Liver (tissue), 9 donors: ENCODE results near the gene ZNF335. TPM values are rescaled to one million over a fixed set of nuclear protein-coding genes. Genes with fewer than 3 reads are reported as not detected.

Experiments used
- DNase-seq: peaks from one replicate; pipeline ENCODE4 v3.0.0-alpha.2; 2017; ENCODE audit warnings: low spot score
- H3K27ac ChIP-seq, 2 donors: one replicate each; pipeline ENCODE4 v1.7.0; 2013; ENCODE audit warnings: inconsistent platforms in 2 of 2, low read length in 2 of 2, control low read depth in 1 of 2, low read depth in 1 of 2, mild to moderate bottlenecking in 1 of 2
- H3K27me3 ChIP-seq, 4 donors: one replicate each; pipeline versions ENCODE4 v1.6.1 to v1.7.0; 2013; ENCODE audit warnings: low read length in 3 of 4, inconsistent platforms in 1 of 4, mild to moderate bottlenecking in 1 of 4, moderate library complexity in 1 of 4; ENCODE audit not compliant: control insufficient read depth in 4 of 4, insufficient read depth in 4 of 4
- H3K36me3 ChIP-seq, 4 donors: one replicate each; pipeline versions ENCODE4 v1.6.1 to v1.7.0; 2013; ENCODE audit warnings: low read length in 3 of 4, mild to moderate bottlenecking in 3 of 4, low read depth in 1 of 4, moderate library complexity in 1 of 4; ENCODE audit not compliant: control insufficient read depth in 4 of 4, insufficient read depth in 3 of 4
- H3K4me1 ChIP-seq, 4 donors: one replicate each; pipeline versions ENCODE4 v1.6.1 to v1.7.0; 2013; ENCODE audit warnings: low read length in 3 of 4, mild to moderate bottlenecking in 3 of 4, moderate library complexity in 1 of 4; ENCODE audit not compliant: control insufficient read depth in 4 of 4, insufficient read depth in 4 of 4
- H3K4me3 ChIP-seq, 3 donors: one replicate each; pipeline versions ENCODE4 v1.6.1 to v1.7.0; 2013; ENCODE audit warnings: low read length in 3 of 3, control low read depth in 1 of 3, low read depth in 1 of 3, mild to moderate bottlenecking in 1 of 3
- H3K9ac ChIP-seq, 2 donors: one replicate each; pipeline ENCODE4 v1.7.0; 2013; ENCODE audit warnings: low read length in 2 of 2, mild to moderate bottlenecking in 2 of 2, moderate library complexity in 2 of 2, control low read depth in 1 of 2, low read depth in 1 of 2
- H3K9me3 ChIP-seq, 4 donors: one replicate each; pipeline versions ENCODE4 v1.6.1 to v1.7.0; 2013; ENCODE audit warnings: low read length in 3 of 4; ENCODE audit not compliant: control insufficient read depth in 4 of 4
- CTCF ChIP-seq: fragments of 150-350 bp; IDR thresholded peaks from 2 replicates; pipeline ENCODE4 v1.5.1; 2017; ENCODE audit warnings: improper control_type of control experiment, low read depth, low read length; ENCODE audit not compliant: missing input control
- EGR1 ChIP-seq, 2 donors: IDR thresholded peaks; 2 replicates each; pipeline ENCODE4 v1.6.1; 2016 to 2018; ENCODE audit warnings: antibody characterized with exemption in 2 of 2, low read depth in 2 of 2
- FOXA1 ChIP-seq: IDR thresholded peaks from 2 replicates; pipeline ENCODE4 v1.6.1; 2016; ENCODE audit warnings: antibody characterized with exemption
- FOXA2 ChIP-seq: IDR thresholded peaks from 2 replicates; pipeline ENCODE4 v1.6.1; 2016; ENCODE audit warnings: antibody characterized with exemption
- GABPA ChIP-seq, 2 donors: IDR thresholded peaks in 1 of 2; conservative IDR thresholded peaks in 1 of 2; 2 replicates each; pipeline ENCODE4 v1.6.1; 2016; ENCODE audit warnings: antibody characterized with exemption in 2 of 2, mild to moderate bottlenecking in 1 of 2, moderate library complexity in 1 of 2
- HNF4A ChIP-seq, 2 donors: conservative IDR thresholded peaks; 2 replicates each; pipeline ENCODE4 v1.6.1; 2016; ENCODE audit warnings: antibody characterized with exemption in 2 of 2, mild to moderate bottlenecking in 2 of 2
- HNF4G ChIP-seq: IDR thresholded peaks from 2 replicates; pipeline ENCODE4 v1.6.1; 2016; ENCODE audit warnings: antibody characterized with exemption
- JUND ChIP-seq, 2 donors: IDR thresholded peaks; 2 replicates each; pipeline ENCODE4 v1.6.1; 2016; ENCODE audit warnings: antibody characterized with exemption in 2 of 2
- NR2F2 ChIP-seq: IDR thresholded peaks from 2 replicates; pipeline ENCODE4 v1.6.1; 2016; ENCODE audit warnings: antibody characterized with exemption
- RAD21 ChIP-seq, 2 donors: IDR thresholded peaks; 2 replicates each; pipeline ENCODE4 v1.6.1; 2016; ENCODE audit warnings: antibody characterized with exemption in 2 of 2, mild to moderate bottlenecking in 2 of 2
- REST ChIP-seq: IDR thresholded peaks from 2 replicates; pipeline ENCODE4 v1.6.1; 2016; ENCODE audit warnings: antibody characterized with exemption, mild to moderate bottlenecking
- RXRA ChIP-seq, 2 donors: IDR thresholded peaks; 2 replicates each; pipeline ENCODE4 v1.6.1; 2017 to 2018; ENCODE audit warnings: antibody characterized with exemption in 2 of 2, mild to moderate bottlenecking in 1 of 2
- SP1 ChIP-seq: IDR thresholded peaks from 2 replicates; pipeline ENCODE4 v1.6.1; 2018; ENCODE audit warnings: antibody characterized with exemption, mild to moderate bottlenecking
- TAF1 ChIP-seq: conservative IDR thresholded peaks from 2 replicates; pipeline ENCODE4 v1.6.1; 2016; ENCODE audit warnings: antibody characterized with exemption, mild to moderate bottlenecking
- YY1 ChIP-seq: IDR thresholded peaks from 2 replicates; pipeline ENCODE4 v1.6.1; 2016; ENCODE audit warnings: antibody characterized with exemption, mild to moderate bottlenecking
- ZBTB33 ChIP-seq: IDR thresholded peaks from 2 replicates; pipeline ENCODE4 v1.6.1; 2016; ENCODE audit warnings: antibody characterized with exemption
- WGBS: extraction: QIAGEN DNeasy Blood & Tissue Kit; methylation state at CpG from one replicate; pipeline ENCODE4 v1.1.7; 2013; 5-methylcytosine and 5-hydroxymethylcytosine counted together
- polyA plus RNA-seq, 2 donors: library from polyadenylated mRNA; stranded (reverse) in 1 of 2; unstranded in 1 of 2; fragments of 200-250 nt in 1 of 2; fragments of >200 nt in 1 of 2; fragmentation: Nextera tagmentation in 1 of 2; extraction: Ambion mirVana in 1 of 2; gene quantifications; one replicate each; pipeline versions ENCODE4 v1.2.1 to v1.2.3, GENCODE V29; 2013 to 2015
- total RNA-seq, 2 donors: library from RNA; depleted of rRNA; stranded (reverse); fragments of >200 nt; gene quantifications; one replicate each; pipeline ENCODE4 v1.2.3, GENCODE V29; 2014
- TF ChIP-seq, protein P1 (sequence below): IDR thresholded peaks from 2 replicates; pipeline ENCODE4 v1.6.1; 2016; ENCODE audit warnings: antibody characterized with exemption
- TF ChIP-seq, protein P2 (sequence below): IDR thresholded peaks from 2 replicates; pipeline ENCODE4 v1.6.1; 2016; ENCODE audit warnings: antibody characterized with exemption
- donor health status: healthy.
- donor health status: healthy.
- donor health status: healthy.
- donor health status: healthy.
- donor health status: healthy.

ZNF335 gene
- total and polyA plus RNA-seq, 4 donors, result 3.0 to 14.6 (median 6.6) TPM

GRCh38 chr20:45944151-45944964 lies 27.6 kb downstream of the ZNF335 start:
- no peak overlapping the region for H3K4me3 ChIP-seq
- H3K36me3 ChIP-seq, result peaks cover 19 to 77% (median 52%) of the 10 kb centered on the region in 4 donors
- peaks cover 5 to 16% (median 12%) of the 10 kb centered on the region in 4 donors for H3K4me1 ChIP-seq
- peak in 1 of 2 donors; percentile 16 for TF ChIP-seq JUND (IDR thresholded peaks at IDR 0.05)
- peak in 1 of 2 donors; percentile 32 for TF ChIP-seq HNF4A (conservative IDR thresholded peaks at IDR 0.05)
- TF ChIP-seq, protein P1, sequence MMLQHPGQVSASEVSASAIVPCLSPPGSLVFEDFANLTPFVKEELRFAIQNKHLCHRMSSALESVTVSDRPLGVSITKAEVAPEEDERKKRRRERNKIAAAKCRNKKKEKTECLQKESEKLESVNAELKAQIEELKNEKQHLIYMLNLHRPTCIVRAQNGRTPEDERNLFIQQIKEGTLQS, result no peak
- WGBS, result 89% methylated on average over 15 of the region's 15 CpGs
- no peak for DNase-seq
- H3K27ac ChIP-seq, result peak overlapping the region in 1 of 2 donors; percentile 17
- H3K27me3 ChIP-seq, result no peaks in the 10 kb centered on the region
- no peak overlapping the region for H3K9ac ChIP-seq
- no peaks in the 10 kb centered on the region for H3K9me3 ChIP-seq

DNA sequence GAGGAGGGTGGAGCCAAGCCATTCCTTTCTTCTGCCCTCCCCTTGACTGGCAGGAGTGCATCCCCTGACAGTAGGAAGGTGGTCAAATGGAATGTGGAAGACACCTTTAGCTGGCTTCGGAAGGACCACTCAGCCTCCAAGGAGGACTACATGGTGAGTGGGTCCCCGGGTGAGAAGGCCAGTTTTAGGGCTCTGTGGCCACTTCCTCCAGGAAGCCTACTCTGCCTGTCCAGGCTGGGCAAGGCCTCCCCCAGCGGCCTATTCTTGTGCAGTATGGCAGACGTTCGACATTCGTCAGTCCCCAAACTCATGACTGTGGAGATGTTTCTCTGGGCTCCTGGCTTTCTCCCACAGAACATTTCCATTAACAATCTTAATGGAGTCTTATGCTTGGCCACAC lies 28.4 kb downstream of the ZNF335 start:
- Histone ChIP-seq H3K4me3 (no peak overlapping the region), H3K9ac (no peak overlapping the region), H3K4me1 (peaks cover 5 to 16% (median 12%) of the 10 kb centered on the region in 4 donors), H3K27me3 (no peaks in the 10 kb centered on the region), H3K27ac (peak overlapping the region in 1 of 2 donors; percentile 17), H3K9me3 (no peaks in the 10 kb centered on the region), H3K36me3 (peaks cover 16 to 77% (median 53%) of the 10 kb centered on the region in 4 donors)
- WGBS, result 93% methylated on average over 6 of the region's 6 CpGs
- DNase-seq, result no peak
- TF ChIP-seq RXRA (IDR thresholded peaks at IDR 0.05), result no peak
- no peak for TF ChIP-seq NR2F2
- TF ChIP-seq, protein P1, result no peak

DNA sequence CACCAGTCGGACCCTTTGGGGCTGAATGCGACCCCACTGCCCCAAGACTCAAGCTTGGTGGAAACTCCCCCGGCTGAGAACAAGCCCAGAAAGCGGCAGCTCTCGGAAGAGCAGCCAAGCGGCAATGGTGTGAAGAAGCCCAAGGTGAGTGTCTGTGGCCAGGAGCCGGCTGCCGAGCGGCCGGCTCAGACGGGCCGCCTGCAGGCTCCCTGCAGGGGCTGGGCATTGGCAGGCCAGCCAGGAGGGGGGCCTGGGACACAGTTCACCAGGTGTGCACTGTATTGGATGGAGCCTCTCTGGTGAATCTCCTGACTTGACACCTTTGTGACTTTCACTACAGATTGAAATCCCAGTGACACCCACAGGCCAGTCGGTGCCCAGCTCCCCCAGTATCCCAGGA lies 31.5 kb downstream of the ZNF335 start:
- Histone ChIP-seq H3K9ac (no peak overlapping the region), H3K27me3 (no peaks in the 10 kb centered on the region), H3K4me3 (no peak overlapping the region), H3K36me3 (peaks cover 9 to 71% (median 59%) of the 10 kb centered on the region in 4 donors), H3K9me3 (no peaks in the 10 kb centered on the region), H3K4me1 (peaks cover 0 to 5% (median 4%) of the 10 kb centered on the region in 4 donors), H3K27ac (no peak overlapping the region)
- WGBS, result 97% methylated on average over 13 of the region's 13 CpGs
- no peak for DNase-seq
- TF ChIP-seq ZBTB33 (no peak), REST (no peak), FOXA1 (no peak), JUND (IDR thresholded peaks at IDR 0.05) (no peak), EGR1 (IDR thresholded peaks at IDR 0.05; ENCODE audit: low read depth in 2 of 2) (no peak), FOXA2 (no peak), TAF1 (no peak), CTCF (no peak), SP1 (no peak), HNF4A (conservative IDR thresholded peaks at IDR 0.05) (no peak), GABPA (IDR thresholded peaks at IDR 0.05 in 1 of 2, conservative IDR thresholded peaks at IDR 0.05 in 1 of 2) (no peak), HNF4G (no peak), YY1 (no peak), RXRA (IDR thresholded peaks at IDR 0.05) (no peak), RAD21 (IDR thresholded peaks at IDR 0.05) (no peak)
- TF ChIP-seq, protein P1, result no peak
- TF ChIP-seq, protein P2, sequence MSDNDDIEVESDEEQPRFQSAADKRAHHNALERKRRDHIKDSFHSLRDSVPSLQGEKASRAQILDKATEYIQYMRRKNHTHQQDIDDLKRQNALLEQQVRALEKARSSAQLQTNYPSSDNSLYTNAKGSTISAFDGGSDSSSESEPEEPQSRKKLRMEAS, result no peak
